ENCODE data around the gene EHBP1. TPM values are rescaled to one million over a fixed set of nuclear protein-coding genes. Genes with fewer than 3 reads are reported as not detected.

EHBP1 gene
- total and polyA plus RNA-seq, 2 donors (not counting 3 experiments of a cell fraction or from before 2014, with no cell fraction given): 8.4 to 34.8 TPM

GRCh38 chr2:62826953-62827675, 121.6 kb downstream of the EHBP1 start:
- Histone ChIP-seq H3K27ac (ENCODE audit: insufficient read depth, low read depth, low read length) (no peak overlapping the region), H3K36me3 (ENCODE audit: control insufficient read depth in 2 of 2, extremely low read depth in 1 of 2, insufficient read depth in 2 of 2, low read length in 2 of 2) (no peaks in the 10 kb centered on the region), H3K4me1 (ENCODE audit: control insufficient read depth, extremely low read depth, insufficient read depth, low read length) (peaks cover 18% of the 10 kb centered on the region), H3K4me2 (ENCODE audit: insufficient read depth, low read length) (no peak overlapping the region), H4K20me1 (replicated peaks; ENCODE audit: control insufficient read depth, extremely low read depth, insufficient read depth, low read length) (no peaks in the 10 kb centered on the region), H3K9me1 (replicated peaks; ENCODE audit: control insufficient read depth, extremely low read depth, insufficient read depth, low read length) (no peaks in the 10 kb centered on the region), H3K9me3 (replicated peaks; ENCODE audit: control insufficient read depth, insufficient read depth, low read length) (no peaks in the 10 kb centered on the region), H3K27me3 (ENCODE audit: control insufficient read depth in 2 of 2, insufficient read depth in 2 of 2, low read length in 2 of 2) (no peaks in the 10 kb centered on the region), H2AFZ (ENCODE audit: low read depth, low read length) (no peak overlapping the region), H3K9ac (replicated peaks; ENCODE audit: extremely low read depth, insufficient read depth, low read length) (no peak overlapping the region), H3K79me2 (ENCODE audit: control insufficient read depth, insufficient read depth, low read length) (no peaks in the 10 kb centered on the region), H3K4me3 (replicated peaks in 1 of 3; ENCODE audit: insufficient read depth in 1 of 3, low read depth in 1 of 3, low read length in 3 of 3) (no peak overlapping the region)
- BruUV-seq (replicated peaks): no TSS peak
- CTCF ChIA-PET: interaction anchor here (1.3 kb wide), 1 partner anchor 17 kb away, joined by 3 read pairs; no protein-coding TSS in a partner anchor
- TF ChIP-seq GATA2 (IDR thresholded peaks at IDR 0.05; ENCODE audit: insufficient read depth, insufficient read length, low read depth, low read length) (no peak), POLR2A (IDR thresholded peaks at IDR 0.05; ENCODE audit: low read depth, low read length) (no peak), MAX (IDR thresholded peaks at IDR 0.05; ENCODE audit: insufficient read depth, insufficient read length) (no peak), CTCF (IDR thresholded peaks at IDR 0.05; ENCODE audit: extremely low read depth in 1 of 2, insufficient read depth in 1 of 2, low read depth in 1 of 2, low read length in 2 of 2) (no peak), EZH2 (IDR thresholded peaks at IDR 0.05; ENCODE audit: borderline replicate concordance, low read depth, low read length, severe bottlenecking) (no peak), MYC (IDR thresholded peaks at IDR 0.05; ENCODE audit: low read depth, low read length) (no peak), FOS (IDR thresholded peaks at IDR 0.05; ENCODE audit: borderline replicate concordance, insufficient read depth, low read length) (no peak), POLR2AphosphoS5 (IDR thresholded peaks at IDR 0.05; ENCODE audit: insufficient read depth, low read depth, low read length) (no peak), JUN (IDR thresholded peaks at IDR 0.05; ENCODE audit: borderline replicate concordance, insufficient read depth, insufficient read length, low read depth) (no peak)
- intact Hi-C loops (cut with micrococcal nuclease): no loop called here
- dilution Hi-C loops (cut with MboI; ENCODE audit: extremely low pct_ligation_motif_present, low sequenced_read_pairs): no loop called here
- POLR2A ChIA-PET: no interaction called here
- FAIRE-seq (no peak), DNase-seq (ENCODE audit: low read depth, low spot score) (no peak)
